ENCODE measurements around the gene STAT4. TPM values are rescaled to one million over a fixed set of nuclear protein-coding genes. Genes with fewer than 3 reads are reported as not detected.

Gene STAT4
- polyA plus RNA-seq, 1 of the 3 experiments (the other 2 are of a cell fraction), result 0.12 TPM

- TF ChIP-seq USF2 (IDR thresholded peaks at IDR 0.05; ENCODE audit: borderline replicate concordance, low read depth, low read length), result no peak
- TF ChIP-seq CHD2 (IDR thresholded peaks at IDR 0.05; ENCODE audit: low read length, partially characterized antibody), result no peak
- no peak for TF ChIP-seq FOXJ3 (CRISPR knock-in tag; IDR thresholded peaks at IDR 0.05)
- TF ChIP-seq GABPA (IDR thresholded peaks at IDR 0.05; ENCODE audit: low read depth), result no peak
- TF ChIP-seq REST (IDR thresholded peaks at IDR 0.05; ENCODE audit: low read depth, low read length), result no peak
- no peak for TF ChIP-seq YY1 (IDR thresholded peaks at IDR 0.05; ENCODE audit: low read depth)
- no peak for TF ChIP-seq RXRA (IDR thresholded peaks at IDR 0.05; ENCODE audit: borderline replicate concordance, low read depth)
- no peak for TF ChIP-seq GATA2 (CRISPR knock-in tag; IDR thresholded peaks at IDR 0.05)
- TF ChIP-seq RFX5 (IDR thresholded peaks at IDR 0.05; ENCODE audit: low read length), result no peak
- no peak for TF ChIP-seq MAX (IDR thresholded peaks at IDR 0.05; ENCODE audit: low read depth)
Observed at GRCh38 chr2:191053256-191053655, 97.5 kb downstream of the STAT4 start (continued).

- Histone ChIP-seq H2AFZ (ENCODE audit: low read depth) (peak overlapping the region; percentile 77), H3K4me3 (ENCODE audit: low read depth in 2 of 2, low read length in 1 of 2) (peak overlapping the region in 1 of 2 experiments; percentile 19; a peak in 1 of 4 replicates), H3K36me3 (replicated peaks in 1 of 2; ENCODE audit: control insufficient read depth in 1 of 2, insufficient read depth in 2 of 2, low read length in 1 of 2) (no peaks in the 10 kb centered on the region), H3F3A (replicated peaks; ENCODE audit: insufficient read depth) (no peaks in the 10 kb centered on the region), H3K4me1 (ENCODE audit: control insufficient read depth in 1 of 2, insufficient read depth in 2 of 2, low read depth in 1 of 2, low read length in 1 of 2) (no peaks in the 10 kb centered on the region), H3K9me3 (no peaks in the 10 kb centered on the region), H4K20me1 (ENCODE audit: insufficient read depth) (no peaks in the 10 kb centered on the region), H3K27ac (ENCODE audit: low read depth in 2 of 2, low read length in 1 of 2) (no peak overlapping the region), H3K9ac (no peak overlapping the region), H3K79me2 (ENCODE audit: insufficient read depth) (no peaks in the 10 kb centered on the region), H3K4me2 (no peak overlapping the region), H3K9me2 (no peaks in the 10 kb centered on the region), H3K27me3 (ENCODE audit: insufficient read depth) (no peaks in the 10 kb centered on the region)
- WGBS (ENCODE audit: low lambda C conversion rate), result 30% methylated on average over 10 of the region's 10 CpGs
- ChIA-PET CTCF (interaction anchor here (0.6 to 7.1 kb wide), 58 partner anchors 11 to 1110 kb away, joined by 3 to 106 read pairs (median 4); partner anchors contain the start of gene STAT4), POLR2A (interaction anchor here (0.6 kb wide), 1 partner anchor 172 kb away, joined by 3 read pairs; no protein-coding TSS in a partner anchor)
- DNase-seq, result peak; percentile 42
- TF ChIP-seq RAD21 (IDR thresholded peaks at IDR 0.05; ENCODE audit: low read length) (peak; percentile 86), SMC3 (IDR thresholded peaks at IDR 0.05; ENCODE audit: low read depth, low read length) (peak; percentile 51), TAF1 (IDR thresholded peaks at IDR 0.05; ENCODE audit: borderline replicate concordance, low read depth, low read length) (no peak), ZBTB33 (IDR thresholded peaks at IDR 0.05; ENCODE audit: borderline replicate concordance, low read depth) (no peak), RXRA (IDR thresholded peaks at IDR 0.05; ENCODE audit: borderline replicate concordance, low read depth) (no peak), USF1 (IDR thresholded peaks at IDR 0.05; ENCODE audit: borderline replicate concordance, low read depth) (no peak), NFIC (IDR thresholded peaks at IDR 0.05; ENCODE audit: borderline replicate concordance) (no peak), CTCF (IDR thresholded peaks at IDR 0.05) (peak; percentile 77), PBX3 (IDR thresholded peaks at IDR 0.05) (no peak)
Observed at GRCh38 chr2:191051825-191052778, 98.7 kb downstream of the STAT4 start.
